Gastroesophageal sphincter (tissue), 3 donors: Measurements from ENCODE around the gene MOB3A.

Experiments
- EP300 ChIP-seq: sonication (generic); formaldehyde crosslinking; IDR thresholded peaks from one replicate; pipeline ENCODE4 v1.6.1; 2017; ENCODE audit warnings: antibody characterized with exemption, mild to moderate bottlenecking
- POLR2A ChIP-seq, 2 donors: fragments of 450-650 bp; IDR thresholded peaks; one replicate each; pipeline ENCODE4 v1.6.1; 2017; ENCODE audit warnings: antibody characterized with exemption in 2 of 2, mild to moderate bottlenecking in 2 of 2, moderate library complexity in 1 of 2
- POLR2AphosphoS5 ChIP-seq: sonication (generic); formaldehyde crosslinking; IDR thresholded peaks from one replicate; pipeline ENCODE4 v1.6.1; 2017; ENCODE audit warnings: antibody characterized with exemption
- TF ChIP-seq, protein P1 (sequence below), 4 experiments: fragments of 200-600 bp in 2 of 4; fragments of 450-650 bp in 2 of 4; sonication (generic) in 1 of 4; IDR thresholded peaks; one replicate each; pipeline ENCODE4 v1.5.1; 2017 to 2019; ENCODE audit warnings: antibody characterized with exemption in 4 of 4, mild to moderate bottlenecking in 2 of 4, moderate library complexity in 2 of 4

DNA sequence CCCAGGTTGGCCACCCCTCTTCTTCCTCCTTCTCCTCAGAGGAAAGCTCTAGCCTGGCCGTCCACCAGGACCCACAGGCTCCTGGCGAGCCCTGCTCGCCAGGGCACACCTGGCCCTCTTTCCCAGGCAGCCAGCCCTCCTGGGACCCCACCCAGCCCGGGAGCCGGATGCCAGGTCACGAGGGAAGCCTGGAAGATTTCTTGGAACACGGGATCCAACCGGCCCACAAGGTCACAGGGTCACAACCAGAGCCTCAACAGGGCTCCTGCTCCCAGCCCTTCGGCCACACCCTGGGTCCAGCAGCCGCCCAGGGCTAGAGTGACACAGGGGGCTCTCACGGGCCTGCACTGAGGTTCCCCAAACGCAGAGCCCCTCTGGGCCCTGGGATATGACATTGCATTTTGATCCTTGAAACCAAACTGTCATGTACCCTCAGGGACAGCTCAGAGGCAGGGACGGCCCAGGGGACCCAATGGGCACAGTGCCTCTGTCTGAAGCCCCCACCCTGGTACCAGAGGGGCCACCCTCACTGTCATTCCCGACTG, 50.6 kb downstream of the MOB3A start:
- TF ChIP-seq POLR2A (IDR thresholded peaks at IDR 0.05) (no peak), POLR2AphosphoS5 (no peak), EP300 (no peak)
- TF ChIP-seq, protein P1, sequence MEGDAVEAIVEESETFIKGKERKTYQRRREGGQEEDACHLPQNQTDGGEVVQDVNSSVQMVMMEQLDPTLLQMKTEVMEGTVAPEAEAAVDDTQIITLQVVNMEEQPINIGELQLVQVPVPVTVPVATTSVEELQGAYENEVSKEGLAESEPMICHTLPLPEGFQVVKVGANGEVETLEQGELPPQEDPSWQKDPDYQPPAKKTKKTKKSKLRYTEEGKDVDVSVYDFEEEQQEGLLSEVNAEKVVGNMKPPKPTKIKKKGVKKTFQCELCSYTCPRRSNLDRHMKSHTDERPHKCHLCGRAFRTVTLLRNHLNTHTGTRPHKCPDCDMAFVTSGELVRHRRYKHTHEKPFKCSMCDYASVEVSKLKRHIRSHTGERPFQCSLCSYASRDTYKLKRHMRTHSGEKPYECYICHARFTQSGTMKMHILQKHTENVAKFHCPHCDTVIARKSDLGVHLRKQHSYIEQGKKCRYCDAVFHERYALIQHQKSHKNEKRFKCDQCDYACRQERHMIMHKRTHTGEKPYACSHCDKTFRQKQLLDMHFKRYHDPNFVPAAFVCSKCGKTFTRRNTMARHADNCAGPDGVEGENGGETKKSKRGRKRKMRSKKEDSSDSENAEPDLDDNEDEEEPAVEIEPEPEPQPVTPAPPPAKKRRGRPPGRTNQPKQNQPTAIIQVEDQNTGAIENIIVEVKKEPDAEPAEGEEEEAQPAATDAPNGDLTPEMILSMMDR (IDR thresholded peaks at IDR 0.05), result no peak
